ENCODE data around the gene FGFRL1. TPM values are rescaled to one million over a fixed set of nuclear protein-coding genes. Genes with fewer than 3 reads are reported as not detected.

The FGFRL1 gene
- total and polyA plus RNA-seq, 2 of the 13 experiments (the other 11 are each of a cell fraction or from before 2014, with no cell fraction given): 19.1 to 30.6 TPM

- TF ChIP-seq E2F1 (CRISPR knock-in tag; IDR thresholded peaks at IDR 0.05) (no peak), HOXA5 (CRISPR knock-in tag; IDR thresholded peaks at IDR 0.05) (no peak)
These were observed 16.0 kb upstream of the FGFRL1 start (continued) for GRCh38 chr4:995311-996026.

GRCh38 chr4:996030-996996, 15.1 kb upstream of the FGFRL1 start:
- DNase-seq (ENCODE audit: low spot score) (no peak), ATAC-seq (no peak), FAIRE-seq (no peak)
- ChIA-PET POLR2A (interaction anchor here (1.0 kb wide), 1 partner anchor 11 kb away, joined by 3 read pairs; no protein-coding TSS in a partner anchor), CTCF (ENCODE audit: low intra/inter-chr PET ratio, low total read pairs) (no interaction called here)
- peaks cover 56% of the 10 kb centered on the region for H3K4me1 ChIP-seq (ENCODE audit: insufficient read depth, low read length)
- peak overlapping the region; percentile 52 to 71 (median 59) for H3K4me3 ChIP-seq (replicated peaks in 1 of 3; ENCODE audit: insufficient read depth in 1 of 3, low read depth in 2 of 3, low read length in 3 of 3)
- peaks cover 12% of the 10 kb centered on the region for H3K79me2 ChIP-seq (ENCODE audit: insufficient read depth, low read length)
- no peaks in the 10 kb centered on the region for H4K20me1 ChIP-seq (ENCODE audit: insufficient read depth, low read length)
- in situ Hi-C loops (cut with HindIII; ENCODE audit: extremely low pct_ligation_motif_present, low pct_unique_long_range_greater_than_20kb): no loop called here
- no TSS peak for BruUV-seq (replicated peaks)
- peaks cover 7 to 22% of the 10 kb centered on the region in 2 experiments; a peak in 3 of 5 replicates for H3K27me3 ChIP-seq (ENCODE audit: control insufficient read depth in 1 of 2, insufficient read depth in 2 of 2, low read length in 2 of 2)
- peak overlapping the region; percentile 38; the same call in 1 of the 2 replicates for H3K9ac ChIP-seq (ENCODE audit: insufficient read depth, low read depth, low read length)
- intact Hi-C loops (cut with micrococcal nuclease; ENCODE audit: unreplicated experiment): no loop called here
- H3K36me3 ChIP-seq (replicated peaks in 1 of 2; ENCODE audit: control insufficient read depth in 1 of 2, insufficient read depth in 2 of 2, low read length in 2 of 2): no peaks in the 10 kb centered on the region; a peak in 1 of 5 replicates
- no peak overlapping the region for H3K27ac ChIP-seq (ENCODE audit: extremely low read length, insufficient read depth, low read length)
- no peaks in the 10 kb centered on the region for H3K9me3 ChIP-seq (ENCODE audit: low read length)
- 7% methylated on average over 4 of the region's 15 CpGs for WGBS (ENCODE audit: low lambda C conversion rate)
- no peak overlapping the region for H2AFZ ChIP-seq (ENCODE audit: low read length)
- peak overlapping the region; percentile 85 for H3K4me2 ChIP-seq (ENCODE audit: low read depth, low read length)
- TF ChIP-seq SAFB2 (CRISPR knock-in tag; IDR thresholded peaks at IDR 0.05; ENCODE audit: borderline replicate concordance, low read depth) (0 out of 2 replicates have a peak, but pooled peaks have one; percentile 40), ZBTB38 (CRISPR knock-in tag; IDR thresholded peaks at IDR 0.05) (0 out of 2 replicates have a peak, but pooled peaks have one; percentile 11), ZSCAN12 (CRISPR knock-in tag; IDR thresholded peaks at IDR 0.05) (no peak), ZFX (CRISPR knock-in tag; IDR thresholded peaks at IDR 0.05; ENCODE audit: low read depth) (peak; percentile 35; the same call in 1 of the 2 replicates), ZBTB7A (CRISPR knock-in tag; IDR thresholded peaks at IDR 0.05) (no peak), ZNF572 (CRISPR knock-in tag; IDR thresholded peaks at IDR 0.05) (no peak), ZNF720 (CRISPR knock-in tag; IDR thresholded peaks at IDR 0.05) (no peak), NFE2L1 (CRISPR knock-in tag; IDR thresholded peaks at IDR 0.05; ENCODE audit: borderline replicate concordance) (no peak), YEATS2 (CRISPR knock-in tag; IDR thresholded peaks at IDR 0.05; ENCODE audit: borderline replicate concordance) (no peak), ZNF749 (CRISPR knock-in tag; IDR thresholded peaks at IDR 0.05; ENCODE audit: borderline replicate concordance) (no peak), TSC22D2 (CRISPR knock-in tag; IDR thresholded peaks at IDR 0.05; ENCODE audit: borderline replicate concordance) (no peak), TFAP4 (IDR thresholded peaks at IDR 0.05; ENCODE audit: borderline replicate concordance, low read depth) (peak; percentile 44; the same call in 1 of the 2 replicates), SIN3B (IDR thresholded peaks at IDR 0.05; ENCODE audit: low read length) (no peak), ZMYM4 (CRISPR knock-in tag; IDR thresholded peaks at IDR 0.05) (no peak), ZNF83 (CRISPR knock-in tag; IDR thresholded peaks at IDR 0.05; ENCODE audit: borderline replicate concordance) (no peak), CEBPB (IDR thresholded peaks at IDR 0.05; ENCODE audit: borderline replicate concordance, low read depth, low read length) (no peak), SP140L (CRISPR knock-in tag; IDR thresholded peaks at IDR 0.05; ENCODE audit: borderline replicate concordance) (no peak)

Data from HepG2 (cell line).